Left lung (tissue), 10 donors: ENCODE results near the gene DPP3. TPM values are rescaled to one million over a fixed set of nuclear protein-coding genes. Genes with fewer than 3 reads are reported as not detected.

Source experiments
- ATAC-seq: fragments of 200-7000 bp; cut with Tn5 transposase; one replicate; pipeline ENCODE4 v1.9.1; 2020; ENCODE audit warnings: moderate library complexity
- DNase-seq, 4 donors: peaks; one replicate each; pipeline ENCODE4 v3.0.0-alpha.2; 2013 to 2020
- H3K27ac ChIP-seq, 2 donors: fragments of 200-600 bp; sonication (generic) in 1 of 2; one replicate each; pipeline versions ENCODE4 v1.5.0 to v1.8.0; 2020 to 2021
- H3K27me3 ChIP-seq, 2 donors: fragments of 200-600 bp; sonication (generic) in 1 of 2; one replicate each; pipeline versions ENCODE4 v1.5.0 to v1.8.0; 2020 to 2021
- H3K36me3 ChIP-seq, 2 donors: fragments of 200-600 bp; sonication (generic) in 1 of 2; one replicate each; pipeline versions ENCODE4 v1.5.0 to v1.8.0; 2020 to 2021
- H3K4me1 ChIP-seq, 2 donors: fragments of 200-600 bp; one replicate each; pipeline ENCODE4 v1.8.0; 2021
- H3K4me3 ChIP-seq, 2 donors: fragments of 200-600 bp; sonication (generic) in 1 of 2; one replicate each; pipeline versions ENCODE4 v1.5.0 to v1.8.0; 2020 to 2021; ENCODE audit warnings: mild to moderate bottlenecking in 1 of 2
- H3K9me3 ChIP-seq, 2 donors: fragments of 200-600 bp; sonication (generic) in 1 of 2; one replicate each; pipeline versions ENCODE4 v1.5.0 to v1.8.0; 2020 to 2021
- CTCF ChIP-seq, 2 donors: fragments of 200-600 bp; sonication (generic) in 1 of 2; IDR thresholded peaks; one replicate each; pipeline versions ENCODE4 v1.5.0 to v1.8.0; 2021; ENCODE audit warnings: antibody characterized with exemption in 2 of 2
- intact Hi-C, 2 donors: fragments of 100-400 bp; cut with DNase I; formaldehyde crosslinking; loops; one replicate each; pipeline versions ENCODE4 v1.11.2 to v1.14.2; 2022
- polyA plus RNA-seq, 6 donors: library from polyadenylated mRNA; unstranded; fragments of 120-200 nt; gene quantifications; one replicate each; pipeline ENCODE4 v1.2.1, GENCODE V29; 2013; ENCODE audit not compliant: insufficient read length in 6 of 6
- total RNA-seq, 2 donors: library from RNA; stranded (reverse); fragmentation: NEBNext Ultra II Directional; extraction: Animal tissue kit (Norgen Biotek cat#: 25700); gene quantifications; one replicate each; pipeline ENCODE4 v1.2.1, GENCODE V29; 2021
- donor health status: DM: no; HTN: yes; CAD: no.
- donor health status: DM: no; HTN: no; CAD: no.

Gene DPP3
- total and polyA plus RNA-seq, 8 donors, result 15.0 to 68.1 (median 18.5) TPM

GRCh38 chr11:66479394-66480116 is 679 bp upstream of the DPP3 start:
- Histone ChIP-seq H3K36me3 (peaks cover 0 to 39% of the 10 kb centered on the region in 2 donors), H3K27ac (peak overlapping the region; percentile 81 to 84), H3K4me1 (peaks cover 5 to 34% of the 10 kb centered on the region in 2 donors), H3K27me3 (no peaks in the 10 kb centered on the region), H3K9me3 (no peaks in the 10 kb centered on the region), H3K4me3 (peak overlapping the region; percentile 53 to 72)
- ATAC-seq, result peak; percentile 61
- no peak for TF ChIP-seq CTCF (IDR thresholded peaks at IDR 0.05)
- DNase-seq, result peak; percentile 18 to 84 (median 34)
- intact Hi-C loops, result no loop called here

GRCh38 chr11:66484806-66485380 is 4.7 kb downstream of the DPP3 start:
- peaks cover 0 to 75% of the 10 kb centered on the region in 2 donors for H3K36me3 ChIP-seq
- no peaks in the 10 kb centered on the region for H3K27me3 ChIP-seq
- H3K4me1 ChIP-seq, result peaks cover 0 to 20% of the 10 kb centered on the region in 2 donors
- no peak for ATAC-seq
- intact Hi-C loops, result no loop called here
- DNase-seq, result no peak
- H3K27ac ChIP-seq, result no peak overlapping the region
- H3K4me3 ChIP-seq, result no peak overlapping the region
- no peaks in the 10 kb centered on the region for H3K9me3 ChIP-seq
- TF ChIP-seq CTCF (IDR thresholded peaks at IDR 0.05), result no peak

- H3K4me3 ChIP-seq, result no peak overlapping the region
- H3K27me3 ChIP-seq, result no peaks in the 10 kb centered on the region
- no peak for TF ChIP-seq CTCF (IDR thresholded peaks at IDR 0.05)
- no peak overlapping the region for H3K27ac ChIP-seq
- H3K9me3 ChIP-seq, result no peaks in the 10 kb centered on the region
- H3K36me3 ChIP-seq, result peaks cover 0 to 100% of the 10 kb centered on the region in 2 donors
- intact Hi-C loops, result no loop called here
- ATAC-seq (no peak), DNase-seq (no peak)
- no peaks in the 10 kb centered on the region for H3K4me1 ChIP-seq
Measured at GRCh38 chr11:66488957-66489356, 8.7 kb downstream of the DPP3 start.

- no peak overlapping the region for H3K27ac ChIP-seq
- no peak for DNase-seq
- no peaks in the 10 kb centered on the region for H3K4me1 ChIP-seq
- no peaks in the 10 kb centered on the region for H3K27me3 ChIP-seq
- no peak for ATAC-seq
- intact Hi-C loops, result no loop called here
- no peak overlapping the region for H3K4me3 ChIP-seq
- no peak for TF ChIP-seq CTCF (IDR thresholded peaks at IDR 0.05)
- H3K36me3 ChIP-seq, result peaks cover 0 to 100% of the 10 kb centered on the region in 2 donors
- no peaks in the 10 kb centered on the region for H3K9me3 ChIP-seq
Measured at GRCh38 chr11:66489636-66490035, 9.4 kb downstream of the DPP3 start.

GRCh38 chr11:66491315-66491935 is 11.2 kb downstream of the DPP3 start:
- ATAC-seq, result no peak
- peak in 1 of 2 donors; percentile 12 for TF ChIP-seq CTCF (IDR thresholded peaks at IDR 0.05)
- DNase-seq, result no peak
- Histone ChIP-seq H3K27me3 (no peaks in the 10 kb centered on the region), H3K9me3 (no peaks in the 10 kb centered on the region), H3K4me3 (no peak overlapping the region), H3K4me1 (no peaks in the 10 kb centered on the region), H3K27ac (no peak overlapping the region), H3K36me3 (peaks cover 0 to 100% of the 10 kb centered on the region in 2 donors)
- intact Hi-C loops, result no loop called here
